Gastrocnemius medialis (tissue), 4 donors: ENCODE results near the gene WAPL. TPM values are rescaled to one million over a fixed set of nuclear protein-coding genes. Genes with fewer than 3 reads are reported as not detected.

Experiments
- ATAC-seq, 2 donors: fragments of 150-250 bp; one replicate each; pipeline ENCODE4 v1.9.1; 2016
- DNase-seq, 2 donors: peaks; one replicate each; pipeline ENCODE4 v3.0.0-alpha.2; 2019
- H3K27ac ChIP-seq, 4 donors: fragments of 200-600 bp; sonication (generic); 1 replicate in 1 of 4; 2 replicates in 3 of 4; pipeline ENCODE4 v1.5.1; 2016 to 2018; ENCODE audit warnings: mild to moderate bottlenecking in 2 of 4, moderate library complexity in 1 of 4
- H3K27me3 ChIP-seq, 3 donors: fragments of 200-600 bp; sonication (generic) in 2 of 3; 1 replicate in 1 of 3; 2 replicates in 2 of 3; pipeline versions ENCODE4 v1.5.1 to v1.6.0; 2016 to 2019; ENCODE audit warnings: mild to moderate bottlenecking in 1 of 3, moderate library complexity in 1 of 3
- H3K36me3 ChIP-seq, 2 donors: fragments of 200-600 bp; sonication (generic) in 1 of 2; one replicate each; pipeline ENCODE4 v1.5.1; 2017 to 2018
- H3K4me1 ChIP-seq, 2 donors: fragments of 200-600 bp; sonication (generic) in 1 of 2; one replicate each; pipeline ENCODE4 v1.5.1; 2016 to 2017; ENCODE audit warnings: mild to moderate bottlenecking in 2 of 2
- H3K4me3 ChIP-seq, 4 donors: fragments of 200-600 bp; sonication (generic) in 3 of 4; 1 replicate in 1 of 4; 2 replicates in 3 of 4; pipeline ENCODE4 v1.5.1; 2016 to 2019; ENCODE audit warnings: mild to moderate bottlenecking in 2 of 4
- H3K9me3 ChIP-seq, 3 donors: fragments of 200-600 bp; sonication (generic) in 2 of 3; 1 replicate in 1 of 3; 2 replicates in 2 of 3; pipeline ENCODE4 v1.5.1; 2016 to 2019
- CTCF ChIP-seq, 5 experiments: fragments of 450-650 bp in 3 of 5; fragments of 200-600 bp in 2 of 5; sonication (generic) in 2 of 5; IDR thresholded peaks in 4 of 5; conservative IDR thresholded peaks in 1 of 5; 1 replicate in 4 of 5; 2 replicates in 1 of 5; pipeline ENCODE4 v1.5.1; 2016 to 2019; ENCODE audit warnings: antibody characterized with exemption in 5 of 5, mild to moderate bottlenecking in 3 of 5, moderate library complexity in 3 of 5
- POLR2A ChIP-seq, 2 donors: fragments of 450-650 bp; IDR thresholded peaks; one replicate each; pipeline ENCODE4 v1.6.1; 2017; ENCODE audit warnings: antibody characterized with exemption in 2 of 2, mild to moderate bottlenecking in 2 of 2, moderate library complexity in 2 of 2
- in situ Hi-C, 4 donors: fragments of 200-750 bp; cut with MboI; loops; one replicate each; pipeline versions ENCODE4 v1.15.0 to v1.8.0; 2017; ENCODE audit warnings: low sequenced_read_pairs in 4 of 4
- intact Hi-C: fragments of 100-400 bp; cut with DNase I; formaldehyde crosslinking; loops from one replicate; pipeline ENCODE4 v1.15.1; 2023; ENCODE audit warnings: low total_unique reads
- total RNA-seq, 4 donors: library from RNA; depleted of rRNA; stranded (reverse); fragments of >200 nt; gene quantifications; one replicate each; pipeline versions ENCODE4 v1.1.0 to v1.2.3, GENCODE V29; 2016

The WAPL gene
- total RNA-seq, 4 donors from 2014 or later = 36.9 to 43.4 (median 39.6) TPM

GRCh38 chr10:86415116-86415515 lies 106.5 kb downstream of the WAPL start:
- no peak for DNase-seq
- TF ChIP-seq CTCF (IDR thresholded peaks at IDR 0.05 in 4 of 5, conservative IDR thresholded peaks at IDR 0.05 in 1 of 5) (no peak), POLR2A (IDR thresholded peaks at IDR 0.05) (no peak)
- no peaks in the 10 kb centered on the region for H3K27me3 ChIP-seq
- in situ Hi-C loops = no loop called here
- H3K36me3 ChIP-seq = no peaks in the 10 kb centered on the region
- no peak for ATAC-seq
- no peak overlapping the region for H3K27ac ChIP-seq
- intact Hi-C loops = no loop called here
- no peaks in the 10 kb centered on the region for H3K9me3 ChIP-seq
- no peak overlapping the region for H3K4me3 ChIP-seq
- H3K4me1 ChIP-seq = no peaks in the 10 kb centered on the region

GRCh38 chr10:86413046-86413728 lies 108.4 kb downstream of the WAPL start:
- TF ChIP-seq CTCF (IDR thresholded peaks at IDR 0.05 in 4 of 5, conservative IDR thresholded peaks at IDR 0.05 in 1 of 5) (no peak), POLR2A (IDR thresholded peaks at IDR 0.05) (no peak)
- no peak for ATAC-seq
- Histone ChIP-seq H3K36me3 (no peaks in the 10 kb centered on the region), H3K9me3 (no peaks in the 10 kb centered on the region), H3K4me1 (no peaks in the 10 kb centered on the region), H3K4me3 (no peak overlapping the region), H3K27ac (no peak overlapping the region), H3K27me3 (no peaks in the 10 kb centered on the region)
- intact Hi-C loops (no loop called here), in situ Hi-C loops (no loop called here)
- DNase-seq = no peak

GRCh38 chr10:86411852-86412560 lies 109.6 kb downstream of the WAPL start:
- Histone ChIP-seq H3K4me3 (no peak overlapping the region), H3K36me3 (no peaks in the 10 kb centered on the region), H3K9me3 (no peaks in the 10 kb centered on the region), H3K27me3 (no peaks in the 10 kb centered on the region), H3K27ac (no peak overlapping the region), H3K4me1 (no peaks in the 10 kb centered on the region)
- in situ Hi-C loops = no loop called here
- DNase-seq (no peak), ATAC-seq (no peak)
- no peak for TF ChIP-seq POLR2A (IDR thresholded peaks at IDR 0.05)
- no peak for TF ChIP-seq CTCF (IDR thresholded peaks at IDR 0.05 in 4 of 5, conservative IDR thresholded peaks at IDR 0.05 in 1 of 5)
- intact Hi-C loops = no loop called here

- DNase-seq (no peak), ATAC-seq (no peak)
- H3K4me1 ChIP-seq = no peaks in the 10 kb centered on the region
- no peak overlapping the region for H3K4me3 ChIP-seq
- TF ChIP-seq POLR2A (IDR thresholded peaks at IDR 0.05) = no peak
- TF ChIP-seq CTCF (IDR thresholded peaks at IDR 0.05 in 4 of 5, conservative IDR thresholded peaks at IDR 0.05 in 1 of 5) = no peak
- in situ Hi-C loops = no loop called here
- H3K27ac ChIP-seq = no peak overlapping the region
- H3K9me3 ChIP-seq = no peaks in the 10 kb centered on the region
- intact Hi-C loops = no loop called here
- no peaks in the 10 kb centered on the region for H3K27me3 ChIP-seq
- H3K36me3 ChIP-seq = no peaks in the 10 kb centered on the region
These were observed 110.2 kb downstream of the WAPL start for GRCh38 chr10:86411281-86411841.
